IMR-90 (cell line): ENCODE results near the gene CABS1. TPM values are rescaled to one million over a fixed set of nuclear protein-coding genes. Genes with fewer than 3 reads are reported as not detected.

Experiments used
- ATAC-seq: fragments of 200-7000 bp; cut with Tn5 transposase; 2 replicates; pipeline ENCODE4 v1.9.1; 2020; ENCODE audit warnings: low read depth, mild to moderate bottlenecking, moderate library complexity
- BruUV-seq: library from RNA; stranded (reverse); fragments of 400-500 nt; replicated peaks from 2 replicates; lab custom pipeline; 2021; lab: Mats Ljungman, UMichigan
- CTCF ChIA-PET: fragments of 300-600 bp; formaldehyde crosslinking; extraction: SDS; loops from one replicate; lab custom pipeline; 2021; ENCODE audit warnings: antibody characterized with exemption; lab: Yijun Ruan, JAX
- POLR2A ChIA-PET: fragments of 300-600 bp; sonication (Branson Sonifier 250); formaldehyde crosslinking; loops from one replicate; lab custom pipeline; 2022; ENCODE audit warnings: antibody characterized with exemption; ENCODE audit not compliant: unreplicated experiment; lab: Charles Lee
- DNase-seq: peaks from one replicate; pipeline ENCODE4 v3.0.0; 2013
- H2AFZ ChIP-seq: replicated peaks from 2 replicates; pipeline ENCODE3; 2013; ENCODE audit warnings: low read length, mild to moderate bottlenecking; ENCODE audit not compliant: poor library complexity
- H2AK5ac ChIP-seq: 2 replicates; pipeline ENCODE4 v1.6.1; 2013; ENCODE audit warnings: low read depth, low read length, inconsistent platforms
- H2AK9ac ChIP-seq: replicated peaks from 2 replicates; pipeline ENCODE3; 2013; ENCODE audit warnings: mild to moderate bottlenecking, low read depth, low read length, moderate library complexity; ENCODE audit not compliant: poor library complexity
- H2BK120ac ChIP-seq: 2 replicates; pipeline ENCODE4 v1.6.1; 2013; ENCODE audit warnings: low read depth, low read length, inconsistent platforms
- H2BK15ac ChIP-seq: 3 replicates; pipeline ENCODE4 v1.6.1; 2013; ENCODE audit warnings: low read depth, low read length, inconsistent platforms
- H2BK20ac ChIP-seq: 2 replicates; pipeline ENCODE4 v1.6.1; 2013; ENCODE audit warnings: low read depth, mild to moderate bottlenecking, inconsistent platforms, low read length, moderate library complexity
- H2BK5ac ChIP-seq: 2 replicates; pipeline ENCODE4 v1.6.1; 2013; ENCODE audit warnings: mild to moderate bottlenecking, low read depth, low read length, inconsistent platforms; ENCODE audit not compliant: poor library complexity, severe bottlenecking
- H3K14ac ChIP-seq: replicated peaks from 2 replicates; pipeline ENCODE4 v1.6.1; 2013; ENCODE audit warnings: low read depth, low read length, inconsistent platforms
- H3K18ac ChIP-seq: 2 replicates; pipeline ENCODE4 v1.6.1; 2013; ENCODE audit warnings: low read depth, low read length, control low read depth
- H3K23ac ChIP-seq: 2 replicates; pipeline ENCODE4 v1.6.1; 2013; ENCODE audit warnings: low read depth, low read length, inconsistent platforms
- H3K27ac ChIP-seq: 2 replicates; pipeline ENCODE4 v1.5.1; 2013; ENCODE audit warnings: mild to moderate bottlenecking, control low read depth, low read length; ENCODE audit not compliant: insufficient read depth
- H3K27me3 ChIP-seq: 2 replicates; pipeline ENCODE4 v1.6.1; 2013; ENCODE audit warnings: low read length; ENCODE audit not compliant: control insufficient read depth, insufficient read depth
- H3K36me3 ChIP-seq: 2 replicates; pipeline ENCODE4 v1.6.1; 2013; ENCODE audit warnings: low read length, mixed read lengths; ENCODE audit not compliant: control insufficient read depth, insufficient read depth
- H3K4ac ChIP-seq: 2 replicates; pipeline ENCODE4 v1.6.1; 2013; ENCODE audit warnings: low read depth, low read length, inconsistent platforms
- H3K4me1 ChIP-seq: 2 replicates; pipeline ENCODE4 v1.6.1; 2013; ENCODE audit warnings: low read length, mixed read lengths; ENCODE audit not compliant: control insufficient read depth, insufficient read depth
- H3K4me2 ChIP-seq: 2 replicates; pipeline ENCODE4 v1.6.1; 2013; ENCODE audit warnings: low read depth, mild to moderate bottlenecking, control low read depth, low read length, moderate library complexity
- H3K4me3 ChIP-seq: 2 replicates; pipeline ENCODE4 v1.5.1; 2013; ENCODE audit warnings: low read depth, mild to moderate bottlenecking, control low read depth, low read length, moderate library complexity; ENCODE audit not compliant: insufficient read depth
- H3K56ac ChIP-seq: 2 replicates; pipeline ENCODE4 v1.6.1; 2013; ENCODE audit warnings: low read length, inconsistent platforms; ENCODE audit not compliant: insufficient read depth; ENCODE audit errors: extremely low read depth
- H3K79me1 ChIP-seq, 2 experiments: 2 replicates each; pipeline ENCODE4 v1.6.1; 2013; ENCODE audit warnings: low read length in 2 of 2, inconsistent platforms in 1 of 2, low read depth in 1 of 2
- H3K9ac ChIP-seq: 2 replicates; pipeline ENCODE4 v1.6.1; 2013; ENCODE audit warnings: low read depth, low read length, control low read depth
- H3K9me1 ChIP-seq: 2 replicates; pipeline ENCODE4 v1.6.1; 2013; ENCODE audit warnings: low read length, inconsistent platforms; ENCODE audit not compliant: insufficient read depth
- H3K9me3 ChIP-seq: 2 replicates; pipeline ENCODE4 v1.6.1; 2013; ENCODE audit warnings: low read length; ENCODE audit not compliant: control insufficient read depth, insufficient read depth
- H4K20me1 ChIP-seq: 2 replicates; pipeline ENCODE4 v1.6.1; 2013; ENCODE audit warnings: low read length, inconsistent platforms; ENCODE audit not compliant: insufficient read depth
- H4K5ac ChIP-seq: 2 replicates; pipeline ENCODE4 v1.6.1; 2013; ENCODE audit warnings: mild to moderate bottlenecking, low read depth, low read length, control low read depth
- H4K8ac ChIP-seq, 2 experiments: 2 replicates each; pipeline ENCODE4 v1.6.1; 2013; ENCODE audit warnings: low read depth in 2 of 2, low read length in 2 of 2, control low read depth in 1 of 2, inconsistent platforms in 1 of 2
- H4K91ac ChIP-seq: 2 replicates; pipeline ENCODE4 v1.6.1; 2013; ENCODE audit warnings: low read depth, low read length, inconsistent platforms; ENCODE audit not compliant: insufficient read depth
- BHLHE40 ChIP-seq: fragments of 150-350 bp; IDR thresholded peaks from 2 replicates; pipeline ENCODE4 v1.6.1; 2016; ENCODE audit warnings: mild to moderate bottlenecking, low read depth, low read length
- CEBPB ChIP-seq: IDR thresholded peaks from 2 replicates; pipeline ENCODE4 v1.6.1; 2012; ENCODE audit warnings: low read depth, low read length, improper control_type of control experiment
- CHD1 ChIP-seq: IDR thresholded peaks from 2 replicates; pipeline ENCODE4 v1.6.1; 2012; ENCODE audit warnings: low read depth, low read length, improper control_type of control experiment
- WGBS, 2 experiments: methylation state at CpG; one replicate each; pipeline versions ENCODE4 v1.1.5 to v1.1.7; 2013; ENCODE audit warnings: missing lambda C conversion rate in 2 of 2; ENCODE audit not compliant: insufficient read length in 1 of 2; ENCODE audit errors: extremely low coverage in 2 of 2; 5-methylcytosine and 5-hydroxymethylcytosine counted together
- dilution Hi-C: fragments of 300-500 bp; cut with HindIII; formaldehyde crosslinking; loops from one replicate; pipeline ENCODE4 v1.14.3; 2018; ENCODE audit warnings: low sequenced_read_pairs; ENCODE audit not compliant: unreplicated experiment
- in situ Hi-C: fragments of 300-500 bp; cut with MboI; formaldehyde crosslinking; loops from 3 replicates; pipeline ENCODE4 v1.14.3; 2019; ENCODE audit warnings: low sequenced_read_pairs, inconsistent platforms, mixed read lengths
- intact Hi-C: fragments of 100-400 bp; cut with micrococcal nuclease; formaldehyde crosslinking; loops from 2 replicates; pipeline ENCODE4 v1.10.0; 2022
- polyA plus RNA-seq, 3 experiments: library from polyadenylated mRNA; depleted of rRNA; stranded (reverse); fragments of >200 nt; gene quantifications; 2 replicates each; pipeline ENCODE4 v1.2.3, GENCODE V29; 2012; ENCODE audit warnings: low replicate concordance in 1 of 3
- total RNA-seq: library from RNA; depleted of rRNA; stranded (reverse); fragments of >200 nt; gene quantifications from 2 replicates; pipeline ENCODE4 v1.2.3, GENCODE V29; 2012
- TF ChIP-seq, protein P1 (sequence below): fragments of 150-350 bp; IDR thresholded peaks from 2 replicates; pipeline ENCODE4 v1.6.1; 2016; ENCODE audit warnings: low read depth, mild to moderate bottlenecking, low read length, moderate library complexity, borderline replicate concordance

CABS1 gene
- total and polyA plus RNA-seq, 2 of the 4 experiments (the other 2 are of a cell fraction) = not detected

DNA sequence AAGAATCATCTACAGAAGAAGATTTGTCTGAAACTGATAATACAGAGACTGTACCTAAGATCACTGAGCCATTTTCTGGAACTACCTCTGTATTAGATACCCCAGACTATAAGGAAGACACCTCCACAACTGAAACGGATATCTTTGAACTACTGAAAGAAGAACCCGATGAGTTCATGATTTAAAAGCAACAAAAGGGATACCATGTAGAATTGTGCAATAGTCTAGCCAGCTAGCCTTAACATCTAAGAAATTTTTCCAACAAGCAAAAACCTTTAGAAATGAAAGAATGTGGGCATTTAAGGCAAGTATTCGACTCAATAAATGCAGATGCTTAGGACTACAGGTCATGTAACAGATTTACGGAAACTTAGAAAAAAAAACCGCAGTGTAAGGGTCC, 1.3 kb downstream of the CABS1 start:
- H3K9me3 ChIP-seq = no peaks in the 10 kb centered on the region
- POLR2A ChIA-PET = no interaction called here
- BruUV-seq = no TSS peak
- H3K4me1 ChIP-seq = no peaks in the 10 kb centered on the region
- H2BK120ac ChIP-seq = no peak overlapping the region
- WGBS, 2 experiments = no CpG with 5 or more reads among the region's 5 CpGs
- TF ChIP-seq CHD1 (no peak), BHLHE40 (no peak), CEBPB (peak; percentile 67)
- TF ChIP-seq, protein P1, sequence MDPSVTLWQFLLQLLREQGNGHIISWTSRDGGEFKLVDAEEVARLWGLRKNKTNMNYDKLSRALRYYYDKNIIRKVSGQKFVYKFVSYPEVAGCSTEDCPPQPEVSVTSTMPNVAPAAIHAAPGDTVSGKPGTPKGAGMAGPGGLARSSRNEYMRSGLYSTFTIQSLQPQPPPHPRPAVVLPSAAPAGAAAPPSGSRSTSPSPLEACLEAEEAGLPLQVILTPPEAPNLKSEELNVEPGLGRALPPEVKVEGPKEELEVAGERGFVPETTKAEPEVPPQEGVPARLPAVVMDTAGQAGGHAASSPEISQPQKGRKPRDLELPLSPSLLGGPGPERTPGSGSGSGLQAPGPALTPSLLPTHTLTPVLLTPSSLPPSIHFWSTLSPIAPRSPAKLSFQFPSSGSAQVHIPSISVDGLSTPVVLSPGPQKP = no peak
- DNase-seq (no peak), ATAC-seq (no peak)
- no peak overlapping the region for H3K4me3 ChIP-seq
- intact Hi-C loops (no loop called here), dilution Hi-C loops (no loop called here), in situ Hi-C loops (no loop called here)
- no peak overlapping the region for H4K8ac ChIP-seq
- no peaks in the 10 kb centered on the region for H3K27me3 ChIP-seq
- H3K36me3 ChIP-seq = no peaks in the 10 kb centered on the region
- no peak overlapping the region for H2BK5ac ChIP-seq
- H3K9me1 ChIP-seq = no peaks in the 10 kb centered on the region
- no peak overlapping the region for H3K18ac ChIP-seq
- no peak overlapping the region for H4K5ac ChIP-seq
- no peak overlapping the region for H3K14ac ChIP-seq
- H2AK5ac ChIP-seq = no peak overlapping the region
- CTCF ChIA-PET = no interaction called here
- no peak overlapping the region for H3K9ac ChIP-seq
- H3K4me2 ChIP-seq = no peak overlapping the region
- H3K56ac ChIP-seq = no peak overlapping the region
- H4K20me1 ChIP-seq = no peaks in the 10 kb centered on the region
- no peak overlapping the region for H2AK9ac ChIP-seq
- H2AFZ ChIP-seq = no peak overlapping the region
- H3K23ac ChIP-seq = no peak overlapping the region
- H2BK20ac ChIP-seq = no peak overlapping the region
- H3K4ac ChIP-seq = no peak overlapping the region
- H2BK15ac ChIP-seq = no peak overlapping the region
- no peaks in the 10 kb centered on the region for H3K79me1 ChIP-seq
- no peak overlapping the region for H4K91ac ChIP-seq
- H3K27ac ChIP-seq = no peak overlapping the region
